Nephron (organoid): Measurements from ENCODE around the gene CYBA.

Experiments used
- H3K27ac Mint-ChIP-seq, 3 experiments: 2 replicates each; pipeline ENCODE4 v1.8.0; 2020; ENCODE audit warnings: mixed read lengths in 3 of 3, mild to moderate bottlenecking in 2 of 3, moderate library complexity in 1 of 3
- H3K27me3 Mint-ChIP-seq: 2 replicates; pipeline ENCODE4 v1.8.0; 2021; ENCODE audit warnings: low read depth, mild to moderate bottlenecking, moderate library complexity, mixed read lengths
- H3K36me3 Mint-ChIP-seq: 2 replicates; pipeline ENCODE4 v1.8.0; 2020; ENCODE audit warnings: low read depth, mixed read lengths
- H3K4me1 Mint-ChIP-seq: 2 replicates; pipeline ENCODE4 v1.8.0; 2020; ENCODE audit warnings: mixed read lengths
- H3K4me3 Mint-ChIP-seq, 3 experiments: 2 replicates each; pipeline ENCODE4 v1.8.0; 2020; ENCODE audit warnings: mild to moderate bottlenecking in 3 of 3, mixed read lengths in 3 of 3, moderate library complexity in 2 of 3
- H3K9me3 Mint-ChIP-seq: 2 replicates; pipeline ENCODE4 v1.8.0; 2020; ENCODE audit warnings: mixed read lengths
- TF ChIP-seq, protein P1 (sequence below), 3 experiments: fragments of 200-600 bp; sonication (generic); IDR thresholded peaks; one replicate each; pipeline ENCODE4 v1.5.0; 2021; ENCODE audit warnings: antibody characterized with exemption in 3 of 3; ENCODE audit not compliant: unreplicated experiment in 3 of 3

CYBA gene

DNA sequence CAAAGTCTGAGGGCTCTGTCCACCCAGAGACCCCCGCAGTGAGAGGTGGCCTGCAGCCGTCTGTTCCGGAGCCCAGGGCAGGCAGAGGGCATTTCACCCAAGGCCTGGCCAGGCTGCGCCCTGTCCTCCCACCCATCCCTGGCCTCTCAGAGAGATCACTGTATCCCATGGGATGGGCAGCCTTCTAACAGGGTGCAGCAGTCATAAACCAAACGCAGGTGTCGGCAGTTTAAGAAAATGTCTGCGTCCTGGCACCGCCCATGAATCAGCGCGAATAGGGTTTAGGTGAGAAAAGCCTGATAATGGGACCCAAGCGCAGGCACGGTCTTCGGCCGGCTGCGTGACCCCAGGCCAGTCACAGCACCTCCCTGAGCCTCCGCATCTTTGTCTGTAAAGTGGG, 5.4 kb downstream of the CYBA start:
- H3K27me3 Mint-ChIP-seq = peaks cover 7% of the 10 kb centered on the region
- peaks cover 11% of the 10 kb centered on the region for H3K36me3 Mint-ChIP-seq
- H3K4me3 Mint-ChIP-seq = no peak overlapping the region
- TF ChIP-seq, protein P1, sequence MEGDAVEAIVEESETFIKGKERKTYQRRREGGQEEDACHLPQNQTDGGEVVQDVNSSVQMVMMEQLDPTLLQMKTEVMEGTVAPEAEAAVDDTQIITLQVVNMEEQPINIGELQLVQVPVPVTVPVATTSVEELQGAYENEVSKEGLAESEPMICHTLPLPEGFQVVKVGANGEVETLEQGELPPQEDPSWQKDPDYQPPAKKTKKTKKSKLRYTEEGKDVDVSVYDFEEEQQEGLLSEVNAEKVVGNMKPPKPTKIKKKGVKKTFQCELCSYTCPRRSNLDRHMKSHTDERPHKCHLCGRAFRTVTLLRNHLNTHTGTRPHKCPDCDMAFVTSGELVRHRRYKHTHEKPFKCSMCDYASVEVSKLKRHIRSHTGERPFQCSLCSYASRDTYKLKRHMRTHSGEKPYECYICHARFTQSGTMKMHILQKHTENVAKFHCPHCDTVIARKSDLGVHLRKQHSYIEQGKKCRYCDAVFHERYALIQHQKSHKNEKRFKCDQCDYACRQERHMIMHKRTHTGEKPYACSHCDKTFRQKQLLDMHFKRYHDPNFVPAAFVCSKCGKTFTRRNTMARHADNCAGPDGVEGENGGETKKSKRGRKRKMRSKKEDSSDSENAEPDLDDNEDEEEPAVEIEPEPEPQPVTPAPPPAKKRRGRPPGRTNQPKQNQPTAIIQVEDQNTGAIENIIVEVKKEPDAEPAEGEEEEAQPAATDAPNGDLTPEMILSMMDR (IDR thresholded peaks at IDR 0.05; ENCODE audit: unreplicated experiment in 3 of 3) = no peak
- H3K27ac Mint-ChIP-seq = no peak overlapping the region
- no peaks in the 10 kb centered on the region for H3K9me3 Mint-ChIP-seq
- peaks cover 6% of the 10 kb centered on the region for H3K4me1 Mint-ChIP-seq

DNA sequence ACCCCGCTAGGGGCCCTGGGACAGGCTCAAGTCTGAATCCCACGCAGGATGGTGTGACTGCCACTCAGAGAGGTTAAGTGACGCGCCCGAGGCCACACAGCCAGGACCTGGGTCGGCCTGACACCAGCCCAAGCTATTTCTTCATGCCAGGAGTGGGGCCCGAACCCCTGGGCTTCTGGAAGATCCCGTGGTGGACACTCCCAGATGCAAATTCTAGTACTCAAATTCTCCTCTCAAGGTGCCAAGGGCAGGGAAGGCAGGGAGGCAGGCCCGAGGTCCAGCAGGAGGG, 7.3 kb downstream of the CYBA start:
- TF ChIP-seq, protein P1 (IDR thresholded peaks at IDR 0.05; ENCODE audit: unreplicated experiment in 3 of 3) = no peak
- Mint-ChIP-seq H3K36me3 (peaks cover 8% of the 10 kb centered on the region), H3K9me3 (no peaks in the 10 kb centered on the region), H3K27ac (no peak overlapping the region), H3K4me1 (no peaks in the 10 kb centered on the region), H3K4me3 (no peak overlapping the region), H3K27me3 (peaks cover 20% of the 10 kb centered on the region)

GRCh38 chr16:88642881-88643643, 7.8 kb downstream of the CYBA start:
- Mint-ChIP-seq H3K27me3 (peaks cover 25% of the 10 kb centered on the region), H3K9me3 (no peaks in the 10 kb centered on the region), H3K4me3 (no peak overlapping the region), H3K36me3 (peaks cover 8% of the 10 kb centered on the region), H3K27ac (no peak overlapping the region), H3K4me1 (no peaks in the 10 kb centered on the region)
- TF ChIP-seq, protein P1 (IDR thresholded peaks at IDR 0.05; ENCODE audit: unreplicated experiment in 3 of 3) = no peak

DNA sequence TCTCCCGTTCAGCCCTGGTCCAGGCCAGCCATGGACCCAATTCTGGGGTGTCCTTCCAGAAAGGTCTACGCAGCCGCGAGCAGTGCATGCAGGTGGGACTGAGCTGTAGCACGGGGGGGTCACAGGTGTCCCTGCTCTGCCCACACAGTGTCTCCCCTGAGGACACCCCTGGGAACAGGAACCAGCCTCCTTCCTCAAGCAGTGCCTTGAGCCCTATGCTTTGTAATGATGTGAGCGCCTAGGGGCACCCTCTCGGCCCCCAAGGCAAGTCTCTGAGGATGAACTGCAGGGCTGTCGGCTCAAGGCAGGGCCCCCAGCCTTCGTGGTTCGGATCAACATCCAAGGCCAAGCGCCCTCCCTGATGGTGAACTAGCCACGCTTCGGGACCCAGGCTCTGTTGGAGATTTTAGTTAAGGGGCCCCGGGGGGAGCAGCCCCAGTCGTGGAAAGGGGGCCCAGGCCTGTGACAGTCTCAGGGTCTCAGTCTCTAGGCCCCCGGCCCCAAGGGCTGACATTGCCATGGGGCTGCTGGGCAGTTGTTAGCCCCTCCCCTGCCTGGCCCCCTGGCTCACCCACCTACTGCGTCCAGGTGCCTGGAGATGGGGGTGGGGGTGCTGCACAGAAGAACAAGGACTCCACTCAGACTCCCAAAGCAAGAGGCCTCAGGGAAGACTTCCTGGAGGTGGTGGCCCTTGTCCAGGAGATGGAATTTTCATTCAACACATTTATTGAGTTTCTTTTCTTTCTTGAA, 10.2 kb downstream of the CYBA start:
- Mint-ChIP-seq H3K4me3 (no peak overlapping the region), H3K27ac (no peak overlapping the region), H3K9me3 (no peaks in the 10 kb centered on the region), H3K4me1 (no peaks in the 10 kb centered on the region), H3K27me3 (peaks cover 46% of the 10 kb centered on the region), H3K36me3 (peaks cover 8% of the 10 kb centered on the region)
- TF ChIP-seq, protein P1 (IDR thresholded peaks at IDR 0.05; ENCODE audit: unreplicated experiment in 3 of 3) = no peak

GRCh38 chr16:88640039-88640495, 10.8 kb downstream of the CYBA start:
- no peaks in the 10 kb centered on the region for H3K4me1 Mint-ChIP-seq

More at GRCh38 chr16:88640039-88640495, 10.8 kb downstream of the CYBA start:
- H3K4me3 Mint-ChIP-seq = no peak overlapping the region
- no peaks in the 10 kb centered on the region for H3K9me3 Mint-ChIP-seq
- peaks cover 46% of the 10 kb centered on the region for H3K27me3 Mint-ChIP-seq
- peaks cover 5% of the 10 kb centered on the region for H3K36me3 Mint-ChIP-seq
- TF ChIP-seq, protein P1 (IDR thresholded peaks at IDR 0.05; ENCODE audit: unreplicated experiment in 3 of 3) = no peak
- no peak overlapping the region for H3K27ac Mint-ChIP-seq
